Ramos (cell line): ENCODE measurements around the gene NLRP11.

Experiments used
- in situ Hi-C: fragments of 300-500 bp; cut with MboI; formaldehyde crosslinking; loops from one replicate; pipeline ENCODE4 v1.14.3; 2022; ENCODE audit warnings: low sequenced_read_pairs; ENCODE audit not compliant: unreplicated experiment

Gene NLRP11

GRCh38 chr19:55831846-55832245, at the start of gene NLRP11:
NLRP11 (minus strand) TSS chr19:55831999; CDS start chr19:55818174, 13,825 bp downstream.
- in situ Hi-C loops, result no loop called here

GRCh38 chr19:55877211-55877610, 45.4 kb upstream of the NLRP11 start:
- in situ Hi-C loops, result no loop called here

DNA sequence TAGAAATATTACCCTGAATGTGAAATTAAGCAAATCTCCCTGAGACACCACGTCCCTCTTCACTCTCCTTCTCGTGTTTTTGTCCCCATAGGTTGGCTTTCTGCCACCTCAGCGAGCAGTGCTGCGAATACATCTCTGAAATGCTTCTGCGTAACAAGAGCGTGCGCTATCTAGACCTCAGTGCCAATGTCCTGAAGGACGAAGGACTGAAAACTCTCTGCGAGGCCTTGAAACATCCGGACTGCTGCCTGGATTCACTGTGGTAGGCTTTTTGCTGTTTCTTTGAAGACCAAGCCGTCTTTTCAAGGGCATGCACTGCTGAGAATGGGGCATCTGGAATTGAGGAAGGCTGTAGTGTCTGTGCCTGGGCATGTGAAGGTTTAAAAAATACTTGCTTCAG, 38.9 kb upstream of the NLRP11 start:
- in situ Hi-C loops, result no loop called here

- in situ Hi-C loops, result no loop called here
Observed at GRCh38 chr19:55867101-55867500, 35.3 kb upstream of the NLRP11 start.

DNA sequence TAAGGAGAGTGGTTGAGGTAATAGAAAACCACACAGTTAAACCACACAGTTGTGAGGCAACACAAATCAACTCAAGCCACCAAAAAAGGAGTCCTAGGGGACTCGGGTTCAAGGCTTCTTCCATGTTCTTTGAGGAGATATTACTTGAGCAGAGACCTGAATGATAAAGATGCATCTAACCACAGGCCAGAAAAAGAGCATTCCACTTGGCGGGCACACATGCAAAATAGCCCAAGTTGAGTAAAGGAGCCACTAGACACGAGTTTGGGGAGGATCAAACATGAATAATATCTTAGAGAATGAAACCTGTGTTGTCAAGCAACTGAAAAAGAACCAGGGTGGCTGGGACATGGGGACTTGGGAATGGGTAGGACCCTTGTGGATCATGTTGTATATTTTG, 34.7 kb upstream of the NLRP11 start:
- in situ Hi-C loops, result no loop called here

GRCh38 chr19:55858969-55859368, 27.2 kb upstream of the NLRP11 start:
- in situ Hi-C loops, result no loop called here

DNA sequence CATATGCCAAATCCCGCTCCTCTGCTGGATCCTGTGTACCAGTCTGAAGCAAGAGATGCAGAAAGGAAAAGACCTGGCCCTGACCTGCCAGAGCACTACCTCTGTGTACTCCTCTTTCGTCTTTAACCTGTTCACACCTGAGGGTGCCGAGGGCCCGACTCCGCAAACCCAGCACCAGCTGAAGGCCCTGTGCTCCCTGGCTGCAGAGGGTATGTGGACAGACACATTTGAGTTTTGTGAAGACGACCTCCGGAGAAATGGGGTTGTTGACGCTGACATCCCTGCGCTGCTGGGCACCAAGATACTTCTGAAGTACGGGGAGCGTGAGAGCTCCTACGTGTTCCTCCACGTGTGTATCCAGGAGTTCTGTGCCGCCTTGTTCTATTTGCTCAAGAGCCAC, 26.6 kb upstream of the NLRP11 start:
- in situ Hi-C loops, result no loop called here

DNA sequence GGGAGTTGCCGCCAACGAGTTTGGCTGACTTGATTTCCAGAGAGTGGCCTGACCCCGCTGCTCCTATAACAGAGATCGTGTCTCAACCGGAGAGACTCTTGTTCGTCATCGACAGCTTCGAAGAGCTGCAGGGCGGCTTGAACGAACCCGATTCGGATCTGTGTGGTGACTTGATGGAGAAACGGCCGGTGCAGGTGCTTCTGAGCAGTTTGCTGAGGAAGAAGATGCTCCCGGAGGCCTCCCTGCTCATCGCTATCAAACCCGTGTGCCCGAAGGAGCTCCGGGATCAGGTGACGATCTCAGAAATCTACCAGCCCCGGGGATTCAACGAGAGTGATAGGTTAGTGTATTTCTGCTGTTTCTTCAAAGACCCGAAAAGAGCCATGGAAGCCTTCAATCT, 26.2 kb upstream of the NLRP11 start:
- in situ Hi-C loops, result no loop called here

GRCh38 chr19:55857149-55857548, 25.4 kb upstream of the NLRP11 start:
- in situ Hi-C loops, result no loop called here

DNA sequence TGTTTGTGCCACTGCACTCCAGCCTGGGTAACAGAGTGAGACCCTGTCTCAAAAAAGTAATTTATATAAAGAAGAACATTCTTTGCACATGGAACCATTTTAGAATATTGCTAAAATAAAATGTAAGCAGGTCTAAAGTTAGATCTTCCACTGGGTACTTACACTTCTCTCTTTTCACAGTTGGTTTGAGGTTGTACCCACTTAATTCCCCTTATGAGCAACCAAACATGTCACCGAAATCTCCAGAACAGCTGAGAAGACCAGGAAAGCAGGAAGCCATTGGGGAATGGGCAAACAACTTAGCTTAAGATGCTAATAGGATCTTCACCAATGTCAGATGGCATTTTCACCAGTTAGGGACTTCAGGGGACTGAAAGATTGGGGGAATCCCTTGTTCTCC, 23.4 kb upstream of the NLRP11 start:
- in situ Hi-C loops, result no loop called here

GRCh38 chr19:55838906-55839305, 7.1 kb upstream of the NLRP11 start:
- in situ Hi-C loops, result no loop called here

DNA sequence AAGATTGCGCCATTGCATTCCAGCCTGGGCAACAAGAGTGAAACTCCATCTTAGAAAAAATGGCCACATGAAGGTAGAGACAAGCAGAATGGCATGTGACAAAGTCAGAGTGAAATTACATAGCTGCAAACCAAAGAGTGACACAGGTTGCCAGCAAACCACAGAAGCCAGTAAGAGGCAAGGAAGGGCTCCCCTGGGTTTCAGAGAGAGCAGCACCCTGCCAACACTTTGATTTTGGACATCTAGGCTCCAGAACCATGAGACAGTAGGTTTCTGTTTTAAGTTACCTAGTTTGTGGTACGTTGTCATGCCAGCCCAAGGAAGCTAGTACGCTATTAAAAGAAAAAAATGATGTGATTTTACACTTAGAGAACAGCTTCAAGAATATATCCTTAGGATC, 6.5 kb upstream of the NLRP11 start:
- in situ Hi-C loops, result no loop called here

DNA sequence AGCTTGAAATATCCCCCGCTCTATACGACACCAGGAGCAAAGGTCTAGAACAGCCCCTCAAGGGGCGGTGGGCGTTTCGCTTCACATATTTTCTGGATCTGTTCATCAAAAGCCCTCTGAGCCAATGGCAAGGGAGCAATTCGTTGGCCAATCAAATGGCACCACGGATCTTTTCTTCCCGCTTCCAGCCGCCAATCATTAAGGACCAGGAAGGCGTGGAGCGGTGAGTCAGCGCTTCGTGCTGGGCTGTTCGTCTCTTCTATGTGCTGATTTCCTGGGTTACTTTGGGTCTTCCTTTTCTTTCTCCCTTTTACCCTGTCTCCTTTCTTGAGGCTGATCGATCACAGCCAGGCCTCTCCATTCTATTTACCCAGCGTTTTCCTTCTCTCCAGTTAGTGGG, 4.5 kb upstream of the NLRP11 start, which contains the start of gene NLRP4:
NLRP4 (plus strand) TSS at position 201 of the 400 bp plus-strand sequence. CDS start 15,541 bp downstream, outside the sequence.
- in situ Hi-C loops, result no loop called here

DNA sequence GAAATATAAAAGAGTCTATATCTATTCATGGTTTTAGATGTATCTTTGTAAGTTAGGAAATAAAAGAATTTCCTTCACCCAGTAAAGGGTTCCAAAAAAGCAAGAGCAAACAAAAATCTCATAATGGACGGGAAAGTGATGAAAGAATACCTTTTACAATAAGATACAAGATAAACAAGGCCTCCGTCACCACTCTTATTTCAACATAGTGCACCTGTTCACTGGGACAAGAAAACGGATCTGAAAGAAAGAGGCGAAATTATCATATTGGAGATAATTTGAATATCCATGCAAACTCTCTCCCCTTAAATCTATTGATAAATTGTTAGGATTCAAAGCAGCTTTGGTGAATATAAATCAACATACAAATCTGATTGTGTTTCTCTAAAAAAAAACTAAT, 877 bp upstream of the NLRP11 start:
- in situ Hi-C loops, result no loop called here

- in situ Hi-C loops, result no loop called here
Observed at GRCh38 chr19:55830656-55831055, 1.1 kb downstream of the NLRP11 start.

DNA sequence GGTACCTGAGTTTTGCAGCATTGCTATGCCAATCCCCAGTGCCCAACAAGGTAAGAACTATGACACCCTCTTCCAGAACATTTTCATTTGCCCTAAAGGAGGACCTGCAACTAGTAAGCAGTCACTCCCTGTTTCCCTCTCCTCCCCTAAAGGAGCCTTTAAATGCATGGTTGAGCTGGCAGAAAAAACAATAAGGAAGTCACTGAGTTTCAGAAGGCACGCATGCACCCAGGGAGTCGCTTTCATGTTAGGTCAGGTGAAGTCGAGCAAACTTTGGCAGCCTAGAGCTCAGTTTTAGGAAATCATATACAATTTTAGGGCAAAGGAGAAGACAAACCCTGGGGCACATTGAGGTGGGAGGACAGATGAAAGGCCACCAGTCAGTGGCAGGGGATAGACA, 11.8 kb downstream of the NLRP11 start:
- in situ Hi-C loops, result no loop called here

DNA sequence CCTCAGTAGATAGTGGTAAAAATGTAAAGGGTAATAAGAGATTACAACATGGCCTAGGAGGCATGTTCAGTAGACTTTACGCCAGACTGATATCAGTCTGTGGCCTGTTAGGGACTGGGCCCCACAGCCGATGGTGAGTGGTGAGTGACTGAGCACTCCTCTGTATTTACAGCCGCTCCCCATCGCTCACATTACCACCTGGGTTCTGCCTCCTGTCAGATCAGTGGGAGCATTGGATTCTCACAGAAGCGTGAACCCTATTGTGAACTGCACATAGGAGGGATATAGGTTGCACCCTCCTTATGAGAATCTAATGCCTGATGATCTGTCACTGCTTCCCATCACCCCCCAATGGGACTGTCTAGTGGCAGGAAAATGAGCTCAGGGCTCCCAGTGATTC, 17.9 kb downstream of the NLRP11 start:
- in situ Hi-C loops, result no loop called here

DNA sequence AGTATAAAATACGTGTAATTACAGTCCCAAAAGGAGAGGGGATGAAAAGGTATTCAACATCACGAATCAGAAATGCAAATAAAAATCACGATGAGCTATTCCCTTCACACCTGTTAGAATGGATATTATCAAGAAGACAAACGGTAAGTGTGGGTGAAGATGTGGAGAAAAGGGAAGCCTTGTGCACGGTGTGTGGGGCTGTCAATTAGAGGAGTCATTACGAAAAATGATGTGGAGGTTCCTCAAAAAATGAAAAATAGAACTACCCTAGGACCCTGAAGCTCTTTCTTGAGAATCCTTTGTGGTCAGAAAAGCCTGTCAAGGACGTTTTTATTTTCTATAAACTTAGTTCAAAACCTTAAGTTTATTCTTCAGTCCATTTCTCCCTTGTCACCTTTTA, 19.4 kb downstream of the NLRP11 start:
- in situ Hi-C loops, result no loop called here

GRCh38 chr19:55811340-55811739, 20.5 kb downstream of the NLRP11 start:
- in situ Hi-C loops, result no loop called here

DNA sequence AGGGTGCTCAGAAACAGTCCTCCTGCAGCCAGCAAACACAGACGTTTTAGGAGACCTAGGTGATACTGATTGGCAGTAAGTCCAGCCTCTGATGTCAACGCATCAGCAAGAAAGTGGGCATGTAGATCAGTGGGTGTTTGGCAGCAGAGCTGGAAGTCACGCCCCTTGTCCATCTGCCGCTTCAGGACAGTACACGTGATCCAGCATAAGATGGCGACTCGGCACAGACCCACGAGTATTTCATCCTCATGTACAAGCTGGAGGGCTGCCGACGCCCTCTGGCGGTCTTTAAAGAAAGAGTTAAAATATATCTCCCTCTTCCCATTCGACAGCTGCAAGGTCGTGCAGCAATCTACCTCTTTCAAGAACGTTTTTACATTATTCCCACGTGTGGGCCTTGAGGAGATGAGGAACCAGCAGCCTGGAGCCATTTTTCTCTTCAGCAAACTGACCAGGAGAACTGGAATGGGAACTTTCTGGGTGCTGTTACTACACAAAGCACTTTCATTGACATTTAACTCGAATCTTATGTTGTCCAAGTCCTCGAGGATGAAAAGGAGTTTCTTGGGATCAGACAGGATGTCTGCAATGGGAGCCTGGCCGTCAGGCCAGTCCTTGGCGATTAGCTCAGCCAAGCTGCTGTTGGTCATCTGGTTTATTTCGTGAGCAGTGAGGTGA, 22.3 kb downstream of the NLRP11 start:
- in situ Hi-C loops, result loop anchor here (5.0 to 10.0 kb wide), 2 partner anchors 172 to 295 kb away; no protein-coding TSS in a partner anchor

- in situ Hi-C loops, result loop anchor here (10.0 kb wide), 1 partner anchor 287 kb away; no protein-coding TSS in a partner anchor
Observed at GRCh38 chr19:55802281-55802680, 29.5 kb downstream of the NLRP11 start.

- in situ Hi-C loops, result loop anchor here (10.0 kb wide), 1 partner anchor 287 kb away; no protein-coding TSS in a partner anchor
Observed at GRCh38 chr19:55801416-55801815, 30.4 kb downstream of the NLRP11 start.
